Spleen (tissue), 11 donors: ENCODE data around the gene COL27A1. TPM values are rescaled to one million over a fixed set of nuclear protein-coding genes. Genes with fewer than 3 reads are reported as not detected.
A peak's percentile ranks its signal among the peaks of the same experiment; 100 is the strongest.

ENCODE experiments used
- DNase-seq: peaks from one replicate; pipeline ENCODE4 v3.0.0-alpha.2; 2020
- H3K27ac ChIP-seq, 8 donors: fragments of 200-600 bp; sonication (generic) in 7 of 8; 1 replicate in 4 of 8; 2 replicates in 4 of 8; pipeline versions ENCODE4 v1.5.0 to v1.8.0; 2016 to 2021; ENCODE audit warnings: inconsistent platforms in 4 of 8, mild to moderate bottlenecking in 4 of 8, moderate library complexity in 1 of 8
- H3K27me3 ChIP-seq, 7 donors: fragments of 200-600 bp; sonication (generic) in 6 of 7; replicated peaks in 1 of 7; 1 replicate in 4 of 7; 2 replicates in 3 of 7; pipeline versions ENCODE4 v1.5.0 to v1.8.0; 2016 to 2021; ENCODE audit warnings: inconsistent platforms in 3 of 7, mild to moderate bottlenecking in 1 of 7
- H3K36me3 ChIP-seq, 6 donors: fragments of 200-600 bp; sonication (generic) in 5 of 6; 1 replicate in 4 of 6; 2 replicates in 2 of 6; pipeline versions ENCODE4 v1.5.0 to v1.8.0; 2016 to 2021; ENCODE audit warnings: inconsistent platforms in 2 of 6
- H3K4me1 ChIP-seq, 6 donors: fragments of 200-600 bp; sonication (generic) in 5 of 6; 1 replicate in 3 of 6; 2 replicates in 3 of 6; pipeline versions ENCODE4 v1.5.0 to v1.8.0; 2016 to 2021; ENCODE audit warnings: inconsistent platforms in 3 of 6
- H3K4me3 ChIP-seq, 8 donors: fragments of 200-600 bp; sonication (generic) in 7 of 8; 1 replicate in 4 of 8; 2 replicates in 4 of 8; pipeline versions ENCODE4 v1.5.0 to v1.8.0; 2016 to 2021; ENCODE audit warnings: inconsistent platforms in 4 of 8, mild to moderate bottlenecking in 4 of 8, moderate library complexity in 2 of 8
- H3K9me3 ChIP-seq, 8 donors: fragments of 200-600 bp; sonication (generic) in 7 of 8; 1 replicate in 4 of 8; 2 replicates in 4 of 8; pipeline versions ENCODE4 v1.5.0 to v1.8.0; 2016 to 2021; ENCODE audit warnings: inconsistent platforms in 4 of 8
- CTCF ChIP-seq, 11 experiments: fragments of 200-600 bp in 7 of 11; fragments of 450-650 bp in 4 of 11; sonication (generic) in 4 of 11; IDR thresholded peaks in 8 of 11; conservative IDR thresholded peaks in 3 of 11; 1 replicate in 7 of 11; 2 replicates in 4 of 11; pipeline versions ENCODE4 v1.4.0 to v1.8.0; 2016 to 2021; ENCODE audit warnings: antibody characterized with exemption in 11 of 11, inconsistent platforms in 4 of 11, mild to moderate bottlenecking in 1 of 11
- POLR2A ChIP-seq, 3 donors: fragments of 450-650 bp; IDR thresholded peaks; one replicate each; pipeline ENCODE4 v1.5.1; 2017; ENCODE audit warnings: antibody characterized with exemption in 3 of 3, mild to moderate bottlenecking in 1 of 3
- POLR2AphosphoS5 ChIP-seq, 3 donors: sonication (generic); formaldehyde crosslinking; IDR thresholded peaks; one replicate each; pipeline ENCODE4 v1.5.1; 2017; ENCODE audit warnings: antibody characterized with exemption in 3 of 3
- WGBS, 5 donors: extraction: QIAGEN DNeasy Blood & Tissue Kit in 3 of 5; methylation state at CpG; one replicate each; pipeline versions ENCODE4 v1.1.5 to v1.1.7; 2013 to 2018; 5-methylcytosine and 5-hydroxymethylcytosine counted together
- intact Hi-C: fragments of 100-400 bp; cut with DNase I; formaldehyde crosslinking; loops from one replicate; pipeline ENCODE4 v1.15.0; 2023; ENCODE audit warnings: low total_unique reads
- polyA plus RNA-seq, 3 donors: library from polyadenylated mRNA; stranded (reverse); fragments of 200-250 nt; gene quantifications; one replicate each; pipeline ENCODE4 v1.2.1, GENCODE V29; 2013
- total RNA-seq, 7 donors: library from RNA; depleted of rRNA in 3 of 7; stranded (reverse); fragments of >200 nt in 3 of 7; fragmentation: NEBNext Ultra II Directional in 4 of 7; extraction: Animal tissue kit (Norgen Biotek cat#: 25700) in 4 of 7; gene quantifications; one replicate each; pipeline versions ENCODE4 v1.1.0 to v1.2.1, GENCODE V29; 2016 to 2021
- donor health status: healthy with polysubstance abuse.
- donor health status: DM: no; HTN: no; CAD: no; lungs with moderate emphysema.
- donor health status: DM: no; HTN: no; CAD: no.
- donor health status: Bipolar disorder and iron deficiency.
- donor health status: healthy.
- donor health status: DM: no; HTN: no; CAD: no.
- donor health status: DM: yes; HTN: yes; CAD: no.

Gene COL27A1
- total and polyA plus RNA-seq, 10 donors: 2.1 to 23.4 (median 6.1) TPM

DNA sequence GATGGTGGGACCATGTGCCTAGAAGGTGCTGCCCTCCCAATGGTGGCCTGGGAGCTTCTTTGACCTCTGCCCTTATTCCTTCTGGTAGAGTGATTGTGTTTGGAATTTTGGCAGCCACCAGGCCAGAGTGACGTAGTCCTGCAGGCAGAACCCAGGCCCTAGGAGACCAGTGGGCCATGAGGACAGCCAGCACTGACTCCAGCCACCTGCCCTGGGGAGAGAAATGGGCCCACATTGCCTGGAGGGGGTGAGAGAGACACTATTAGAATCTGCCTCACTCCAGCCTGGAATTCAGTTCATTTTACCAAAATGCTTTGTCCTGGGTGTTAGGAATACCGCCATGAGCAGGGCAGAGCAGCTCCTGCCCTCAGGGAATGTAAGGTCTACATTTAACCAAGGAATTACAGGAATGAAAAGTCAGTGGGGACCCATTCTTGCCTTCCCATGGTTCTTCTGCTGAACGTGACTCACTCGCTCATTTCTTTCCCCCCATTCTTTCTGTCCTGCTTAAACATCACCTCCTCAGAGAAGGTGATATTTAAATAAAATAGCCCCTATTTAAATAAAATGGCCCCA, 5.5 kb upstream of the COL27A1 start:
- no peak for DNase-seq
- Histone ChIP-seq H3K27me3 (peaks cover 2 to 74% (median 35%) of the 10 kb centered on the region in 7 donors), H3K9me3 (no peaks in the 10 kb centered on the region), H3K4me1 (peaks cover 10 to 17% (median 16%) of the 10 kb centered on the region in 6 donors), H3K36me3 (no peaks in the 10 kb centered on the region), H3K27ac (no peak overlapping the region), H3K4me3 (no peak overlapping the region)
- TF ChIP-seq POLR2AphosphoS5 (IDR thresholded peaks at IDR 0.05) (no peak), CTCF (IDR thresholded peaks at IDR 0.05 in 8 of 11, conservative IDR thresholded peaks at IDR 0.05 in 3 of 11) (no peak), POLR2A (IDR thresholded peaks at IDR 0.05) (no peak)
- 79 to 93% (median 87%) methylated on average over 4 of the region's 4 CpGs for WGBS, 5 donors
- intact Hi-C loops: no loop called here

DNA sequence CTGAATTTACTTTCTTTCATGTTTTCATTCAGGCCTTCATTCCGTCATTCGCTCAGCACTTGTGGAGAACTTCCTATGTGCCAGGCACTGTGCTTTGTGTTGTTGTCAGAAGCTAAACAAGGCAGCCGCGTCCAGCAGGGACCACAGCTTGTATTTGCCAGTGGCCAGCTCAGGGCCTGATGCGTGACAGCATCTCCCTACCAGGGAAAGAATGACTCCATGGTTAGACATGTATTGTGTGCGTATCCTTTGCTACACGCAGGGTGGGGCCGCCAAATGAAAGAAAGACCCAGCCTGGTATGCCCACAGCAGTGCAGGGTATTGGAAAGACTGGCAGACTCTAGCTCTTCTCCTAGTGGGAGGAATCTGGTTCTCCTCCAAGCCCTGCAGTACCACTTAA, 4.7 kb upstream of the COL27A1 start:
- Histone ChIP-seq H3K4me1 (peaks cover 14 to 24% (median 22%) of the 10 kb centered on the region in 6 donors), H3K27me3 (peaks cover 2 to 74% (median 37%) of the 10 kb centered on the region in 7 donors), H3K36me3 (no peaks in the 10 kb centered on the region), H3K27ac (no peak overlapping the region), H3K9me3 (no peaks in the 10 kb centered on the region), H3K4me3 (no peak overlapping the region)
- DNase-seq: no peak
- intact Hi-C loops: no loop called here
- TF ChIP-seq POLR2A (IDR thresholded peaks at IDR 0.05): no peak
- WGBS, 5 donors: 71 to 87% (median 80%) methylated on average over 8 of the region's 8 CpGs

DNA sequence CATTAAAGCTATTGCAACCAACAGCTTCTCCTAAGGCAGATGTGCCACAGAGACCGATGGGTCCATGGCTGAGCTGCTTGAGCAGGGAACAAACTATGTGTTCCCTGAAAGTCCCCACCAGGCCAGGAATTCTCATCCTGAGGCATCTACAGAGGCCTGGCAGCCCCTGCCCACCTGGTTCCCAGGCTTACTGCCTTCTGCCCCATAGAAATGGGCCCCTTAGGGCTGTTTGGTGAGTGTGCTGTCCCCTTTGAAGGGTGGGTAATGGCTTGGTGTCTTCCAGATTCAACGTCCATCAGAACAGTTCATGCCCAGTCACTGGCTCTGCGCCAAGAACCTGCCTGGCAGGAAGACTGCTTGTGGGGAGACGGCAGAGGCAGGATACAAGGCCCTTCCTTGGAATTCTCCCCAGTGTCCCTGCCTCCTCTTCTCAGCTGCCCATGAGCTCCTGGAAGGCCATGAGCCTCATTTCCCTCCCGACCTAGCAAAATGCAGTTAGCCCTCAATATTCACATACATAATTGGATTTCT, 3.8 kb upstream of the COL27A1 start:
- Histone ChIP-seq H3K27me3 (peaks cover 2 to 81% (median 42%) of the 10 kb centered on the region in 7 donors), H3K4me1 (peaks cover 14 to 31% (median 29%) of the 10 kb centered on the region in 6 donors), H3K27ac (no peak overlapping the region), H3K9me3 (no peaks in the 10 kb centered on the region), H3K4me3 (no peak overlapping the region), H3K36me3 (no peaks in the 10 kb centered on the region)
- WGBS, 5 donors: 71 to 85% (median 74%) methylated on average over 4 to 5 of the region's 5 CpGs
- TF ChIP-seq CTCF (IDR thresholded peaks at IDR 0.05 in 8 of 11, conservative IDR thresholded peaks at IDR 0.05 in 3 of 11): no peak
- no peak for TF ChIP-seq POLR2AphosphoS5 (IDR thresholded peaks at IDR 0.05)
- no peak for TF ChIP-seq POLR2A (IDR thresholded peaks at IDR 0.05)
- DNase-seq: no peak
- intact Hi-C loops: no loop called here

DNA sequence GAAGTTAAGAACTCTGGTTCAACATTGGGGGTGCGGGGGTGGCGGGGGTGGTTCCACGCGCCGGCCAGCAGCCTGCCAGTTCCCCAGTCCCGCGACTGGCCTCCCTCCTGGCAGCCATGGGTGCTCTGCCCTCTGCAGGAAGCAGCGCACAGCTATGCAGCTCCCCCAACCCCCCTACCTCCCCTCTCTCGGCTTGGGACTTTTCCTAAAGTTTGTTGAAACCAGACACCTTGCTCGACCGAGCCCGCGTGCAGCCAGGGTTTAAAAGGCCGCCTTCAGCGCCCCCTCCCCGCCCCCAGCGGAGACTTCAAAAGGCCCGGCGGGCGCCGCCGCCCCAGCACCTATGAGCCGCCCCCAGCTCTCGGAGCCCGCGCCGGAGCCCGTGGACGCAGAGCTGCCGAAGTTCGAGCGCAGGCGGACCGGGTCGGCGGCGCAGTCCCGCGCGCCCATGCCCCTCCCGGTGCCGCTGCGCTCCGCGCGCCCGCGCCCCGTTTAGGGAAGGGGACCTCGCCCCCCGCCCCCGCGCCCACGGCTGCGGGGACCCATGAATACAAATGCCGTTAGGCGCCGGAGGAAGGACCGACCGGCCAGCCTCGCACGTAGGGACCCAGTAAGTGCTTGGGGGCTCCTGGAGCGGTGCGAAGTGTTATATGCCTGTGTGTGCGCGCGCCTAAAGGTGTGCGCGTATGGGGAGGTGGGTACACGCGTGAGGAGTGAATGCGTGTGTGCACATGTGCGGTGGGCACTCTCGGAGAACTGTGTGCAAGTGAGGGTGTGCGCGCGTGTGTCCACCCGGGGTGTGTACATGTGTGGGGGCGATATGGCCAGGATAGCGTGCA, 1.4 kb upstream of the COL27A1 start:
- H3K4me1 ChIP-seq: peaks cover 14 to 35% (median 31%) of the 10 kb centered on the region in 6 donors
- H3K27me3 ChIP-seq: peaks cover 2 to 87% (median 42%) of the 10 kb centered on the region in 7 donors
- H3K9me3 ChIP-seq: no peaks in the 10 kb centered on the region
- no peak overlapping the region for H3K27ac ChIP-seq
- DNase-seq: no peak
- intact Hi-C loops: no loop called here
- H3K36me3 ChIP-seq: no peaks in the 10 kb centered on the region
- WGBS, 5 donors: 2 to 9% (median 4%) methylated on average over 16 to 80 of the region's 80 CpGs
- peak overlapping the region in 4 of 8 donors; percentile 10 to 75 (median 22) for H3K4me3 ChIP-seq
- TF ChIP-seq POLR2A (IDR thresholded peaks at IDR 0.05) (no peak), CTCF (IDR thresholded peaks at IDR 0.05 in 8 of 11, conservative IDR thresholded peaks at IDR 0.05 in 3 of 11) (no peak), POLR2AphosphoS5 (IDR thresholded peaks at IDR 0.05) (no peak)
